ENCODE data around the gene FAH. TPM values are rescaled to one million over a fixed set of nuclear protein-coding genes. Genes with fewer than 3 reads are reported as not detected.

FAH gene
- total RNA-seq, 1 donor from 2014 or later = 25.6 TPM

DNA sequence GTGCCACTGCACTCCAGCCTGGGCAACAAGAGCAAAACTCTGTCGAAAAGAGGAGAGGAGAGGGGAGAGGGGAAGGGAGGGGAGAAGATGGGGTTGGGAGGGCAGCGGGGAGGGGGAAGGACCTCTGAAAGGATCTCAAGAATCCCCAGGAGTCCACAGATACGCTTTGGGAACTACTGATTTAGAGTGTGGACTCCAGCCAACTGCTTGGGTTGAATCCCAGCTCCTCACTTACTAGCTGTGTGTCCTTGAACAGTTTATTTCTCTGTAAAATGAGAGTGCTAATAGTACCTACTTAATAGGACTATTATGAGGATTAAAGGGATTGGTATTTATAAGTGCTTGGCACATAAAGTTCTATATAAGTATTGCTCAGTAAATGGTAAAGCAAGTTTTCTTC is 45.0 kb upstream of the FAH start:
- ATAC-seq (no peak), DNase-seq (no peak)
- TF ChIP-seq, protein P1, sequence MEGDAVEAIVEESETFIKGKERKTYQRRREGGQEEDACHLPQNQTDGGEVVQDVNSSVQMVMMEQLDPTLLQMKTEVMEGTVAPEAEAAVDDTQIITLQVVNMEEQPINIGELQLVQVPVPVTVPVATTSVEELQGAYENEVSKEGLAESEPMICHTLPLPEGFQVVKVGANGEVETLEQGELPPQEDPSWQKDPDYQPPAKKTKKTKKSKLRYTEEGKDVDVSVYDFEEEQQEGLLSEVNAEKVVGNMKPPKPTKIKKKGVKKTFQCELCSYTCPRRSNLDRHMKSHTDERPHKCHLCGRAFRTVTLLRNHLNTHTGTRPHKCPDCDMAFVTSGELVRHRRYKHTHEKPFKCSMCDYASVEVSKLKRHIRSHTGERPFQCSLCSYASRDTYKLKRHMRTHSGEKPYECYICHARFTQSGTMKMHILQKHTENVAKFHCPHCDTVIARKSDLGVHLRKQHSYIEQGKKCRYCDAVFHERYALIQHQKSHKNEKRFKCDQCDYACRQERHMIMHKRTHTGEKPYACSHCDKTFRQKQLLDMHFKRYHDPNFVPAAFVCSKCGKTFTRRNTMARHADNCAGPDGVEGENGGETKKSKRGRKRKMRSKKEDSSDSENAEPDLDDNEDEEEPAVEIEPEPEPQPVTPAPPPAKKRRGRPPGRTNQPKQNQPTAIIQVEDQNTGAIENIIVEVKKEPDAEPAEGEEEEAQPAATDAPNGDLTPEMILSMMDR (IDR thresholded peaks at IDR 0.05) = no peak

DNA sequence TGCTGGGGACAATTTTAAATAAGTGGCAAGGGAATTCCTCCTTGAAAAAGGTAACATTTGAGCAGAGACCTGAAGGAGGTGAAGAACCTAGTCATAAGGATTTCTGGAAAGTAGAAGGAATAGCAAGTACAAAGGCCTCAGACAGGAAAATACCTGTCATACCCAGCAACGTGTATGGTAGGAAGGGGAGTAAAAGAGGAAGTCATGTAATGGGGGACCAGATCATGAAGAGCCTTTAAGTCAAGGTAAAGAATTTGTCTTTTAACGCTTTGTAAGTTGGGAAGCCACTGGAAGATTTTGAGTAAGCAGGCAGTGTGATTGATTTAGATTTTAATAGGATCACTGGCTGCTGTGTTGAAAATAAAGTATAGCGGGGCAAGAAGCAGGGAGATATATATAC is 43.4 kb upstream of the FAH start:
- DNase-seq (no peak), ATAC-seq (no peak)
- Histone ChIP-seq H3K9me3 (no peaks in the 10 kb centered on the region), H3K36me3 (no peaks in the 10 kb centered on the region), H3K27me3 (ENCODE audit: low read depth) (no peaks in the 10 kb centered on the region), H3K4me1 (peaks cover 19% of the 10 kb centered on the region), H3K27ac (no peak overlapping the region), H3K4me3 (no peak overlapping the region)
- intact Hi-C loops (cut with DNase I) = no loop called here
- TF ChIP-seq, protein P1 (IDR thresholded peaks at IDR 0.05) = no peak

More for the DNA sequence above, 45.0 kb upstream of the FAH start:
- Histone ChIP-seq H3K9me3 (no peaks in the 10 kb centered on the region), H3K36me3 (no peaks in the 10 kb centered on the region), H3K4me3 (no peak overlapping the region), H3K27ac (no peak overlapping the region), H3K4me1 (peaks cover 13% of the 10 kb centered on the region), H3K27me3 (ENCODE audit: low read depth) (no peaks in the 10 kb centered on the region)
- intact Hi-C loops (cut with DNase I) = no loop called here

DNA sequence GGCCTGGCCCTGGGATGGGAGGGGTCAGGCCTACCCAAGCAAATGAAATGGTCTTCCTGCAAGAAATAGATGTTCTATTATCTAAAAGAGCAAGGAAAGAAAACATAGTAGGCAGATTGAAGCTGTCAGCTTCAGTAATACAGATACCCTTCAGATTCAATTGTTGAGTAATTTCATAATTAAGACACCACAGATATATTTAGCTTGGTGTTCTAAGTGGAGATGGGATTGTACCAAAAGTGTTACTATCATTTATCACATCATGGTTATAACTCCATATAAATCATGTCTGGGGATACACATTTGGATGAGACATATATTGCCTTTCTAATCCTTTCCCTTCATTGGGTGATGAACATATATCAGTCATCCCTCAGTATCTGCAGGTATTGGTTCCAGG is 41.9 kb upstream of the FAH start:
- H3K27me3 ChIP-seq (ENCODE audit: low read depth) = no peaks in the 10 kb centered on the region
- H3K9me3 ChIP-seq = no peaks in the 10 kb centered on the region
- TF ChIP-seq, protein P1 (IDR thresholded peaks at IDR 0.05) = no peak
- intact Hi-C loops (cut with DNase I) = no loop called here
- H3K36me3 ChIP-seq = no peaks in the 10 kb centered on the region
- no peak overlapping the region for H3K4me3 ChIP-seq
- DNase-seq (no peak), ATAC-seq (no peak)
- H3K4me1 ChIP-seq = peaks cover 19% of the 10 kb centered on the region
- no peak overlapping the region for H3K27ac ChIP-seq

DNA sequence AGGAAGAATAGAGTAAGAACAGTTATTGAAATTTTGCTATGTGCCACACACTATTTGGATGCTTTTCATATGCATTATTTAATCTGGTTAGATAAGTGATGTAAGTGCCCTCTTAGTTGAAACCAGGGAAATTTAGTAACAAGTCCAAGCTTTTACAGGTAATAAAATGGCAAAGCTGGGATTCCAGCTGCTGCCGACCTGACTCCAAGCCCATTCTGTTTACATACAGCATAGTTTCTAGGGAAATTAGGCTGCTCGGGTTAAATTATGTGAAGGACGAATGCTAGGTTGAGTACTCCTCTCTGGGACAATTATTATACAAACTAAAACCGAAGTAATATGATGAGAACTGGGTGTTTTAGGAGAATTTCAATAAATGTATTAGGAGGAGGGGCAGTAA is 38.7 kb upstream of the FAH start:
- intact Hi-C loops (cut with DNase I) = no loop called here
- H3K27ac ChIP-seq = no peak overlapping the region
- TF ChIP-seq, protein P1 (IDR thresholded peaks at IDR 0.05) = no peak
- DNase-seq (no peak), ATAC-seq (no peak)
- H3K4me3 ChIP-seq = no peak overlapping the region
- H3K9me3 ChIP-seq = no peaks in the 10 kb centered on the region
- H3K4me1 ChIP-seq = peaks cover 6% of the 10 kb centered on the region
- no peaks in the 10 kb centered on the region for H3K27me3 ChIP-seq (ENCODE audit: low read depth)
- H3K36me3 ChIP-seq = no peaks in the 10 kb centered on the region

DNA sequence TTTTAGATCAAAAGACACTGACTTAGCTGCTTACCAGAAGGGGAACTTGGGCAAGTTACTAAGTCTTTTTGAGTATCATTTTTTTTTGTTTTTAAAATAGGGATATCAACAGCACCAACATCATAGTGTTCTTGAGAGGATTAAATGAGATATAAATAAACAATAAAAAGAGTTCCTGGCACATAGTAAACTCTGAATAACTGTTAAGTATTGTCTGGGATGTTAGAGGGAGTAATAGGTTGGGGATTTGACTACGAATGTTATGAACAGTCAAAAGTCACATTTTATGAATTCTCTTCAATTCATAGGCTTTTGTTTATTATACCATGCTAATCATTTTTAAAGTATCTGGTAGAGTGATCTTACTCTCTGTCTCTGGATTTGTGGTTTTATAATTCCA is 37.8 kb upstream of the FAH start:
- ATAC-seq = no peak
- intact Hi-C loops (cut with DNase I) = no loop called here
- Histone ChIP-seq H3K4me3 (no peak overlapping the region), H3K9me3 (no peaks in the 10 kb centered on the region), H3K27me3 (ENCODE audit: low read depth) (no peaks in the 10 kb centered on the region), H3K4me1 (peaks cover 6% of the 10 kb centered on the region), H3K27ac (no peak overlapping the region), H3K36me3 (no peaks in the 10 kb centered on the region)
- TF ChIP-seq, protein P1 (IDR thresholded peaks at IDR 0.05) = no peak
- no peak for DNase-seq

DNA sequence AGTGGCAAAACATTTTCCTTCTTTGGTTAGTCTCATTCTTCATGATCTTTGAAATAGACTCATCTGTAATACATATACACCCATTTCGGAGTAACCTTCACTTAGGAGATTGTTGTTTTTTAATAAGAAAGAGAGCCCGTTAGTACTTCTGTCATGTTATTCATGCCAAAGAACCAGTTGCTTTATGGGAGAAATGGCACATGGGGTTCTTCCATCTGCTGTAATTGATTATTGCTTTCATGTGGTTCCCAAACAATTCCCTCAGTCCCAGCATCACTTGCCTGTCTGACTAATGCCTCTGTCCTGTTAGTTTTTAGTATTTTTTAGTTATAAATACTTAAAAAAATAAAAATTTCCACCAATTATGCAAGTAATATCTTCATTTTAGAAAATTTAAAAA is 33.8 kb upstream of the FAH start:
- ATAC-seq = no peak
- H3K9me3 ChIP-seq = no peaks in the 10 kb centered on the region
- no peaks in the 10 kb centered on the region for H3K27me3 ChIP-seq (ENCODE audit: low read depth)
- peaks cover 5% of the 10 kb centered on the region for H3K4me1 ChIP-seq
- no peak overlapping the region for H3K27ac ChIP-seq
- intact Hi-C loops (cut with DNase I) = no loop called here
- TF ChIP-seq, protein P1 (IDR thresholded peaks at IDR 0.05) = no peak
- no peak for DNase-seq
- H3K36me3 ChIP-seq = peaks cover 18% of the 10 kb centered on the region
- no peak overlapping the region for H3K4me3 ChIP-seq

All from lower lobe of right lung (tissue), 2 donors.